Colonic mucosa (tissue), 4 donors: ENCODE data around the gene RTN4R. TPM values are rescaled to one million over a fixed set of nuclear protein-coding genes. Genes with fewer than 3 reads are reported as not detected.
"Not testable (repeated sequence)": the region's sequence is repeated elsewhere in the genome, so short reads cannot be mapped to it uniquely, and the experiment has no call there.

ENCODE experiments used
- DNase-seq: peaks from one replicate; pipeline ENCODE4 v3.0.0-alpha.2; 2020
- H3K27ac ChIP-seq: fragments of 200-600 bp; one replicate; pipeline ENCODE4 v1.8.0; 2021
- H3K27me3 ChIP-seq: fragments of 200-600 bp; one replicate; pipeline ENCODE4 v1.8.0; 2021
- H3K36me3 ChIP-seq: fragments of 200-600 bp; one replicate; pipeline ENCODE4 v1.8.0; 2021
- H3K4me1 ChIP-seq: fragments of 200-600 bp; one replicate; pipeline ENCODE4 v1.8.0; 2021; ENCODE audit warnings: mild to moderate bottlenecking
- H3K4me3 ChIP-seq: fragments of 200-600 bp; one replicate; pipeline ENCODE4 v1.8.0; 2021
- H3K9ac ChIP-seq, 2 donors: one replicate each; pipeline ENCODE4 v1.7.0; 2013; ENCODE audit warnings: control low read depth in 2 of 2, low read depth in 2 of 2, low read length in 2 of 2
- H3K9me3 ChIP-seq: fragments of 200-600 bp; one replicate; pipeline ENCODE4 v1.8.0; 2021
- intact Hi-C: fragments of 100-400 bp; cut with DNase I; formaldehyde crosslinking; loops from one replicate; pipeline ENCODE4 v1.14.1; 2022
- total RNA-seq, 2 donors: library from RNA; stranded (reverse); fragmentation: NEBNext Ultra II Directional in 1 of 2; extraction: Animal tissue kit (Norgen Biotek cat#: 25700) in 1 of 2; gene quantifications; one replicate each; pipeline ENCODE4 v1.2.1, GENCODE V29; 2021
- TF ChIP-seq, protein P1 (sequence below): fragments of 200-600 bp; IDR thresholded peaks from one replicate; pipeline ENCODE4 v1.8.0; 2022; ENCODE audit warnings: antibody characterized with exemption, mild to moderate bottlenecking
- donor health status: healthy.
- donor health status: DM: no; HTN: no; CAD: no.
- donor health status: DM: no; HTN: no; CAD: no.

The RTN4R gene
- total RNA-seq, 2 donors from 2014 or later: 6.1 to 8.5 TPM

DNA sequence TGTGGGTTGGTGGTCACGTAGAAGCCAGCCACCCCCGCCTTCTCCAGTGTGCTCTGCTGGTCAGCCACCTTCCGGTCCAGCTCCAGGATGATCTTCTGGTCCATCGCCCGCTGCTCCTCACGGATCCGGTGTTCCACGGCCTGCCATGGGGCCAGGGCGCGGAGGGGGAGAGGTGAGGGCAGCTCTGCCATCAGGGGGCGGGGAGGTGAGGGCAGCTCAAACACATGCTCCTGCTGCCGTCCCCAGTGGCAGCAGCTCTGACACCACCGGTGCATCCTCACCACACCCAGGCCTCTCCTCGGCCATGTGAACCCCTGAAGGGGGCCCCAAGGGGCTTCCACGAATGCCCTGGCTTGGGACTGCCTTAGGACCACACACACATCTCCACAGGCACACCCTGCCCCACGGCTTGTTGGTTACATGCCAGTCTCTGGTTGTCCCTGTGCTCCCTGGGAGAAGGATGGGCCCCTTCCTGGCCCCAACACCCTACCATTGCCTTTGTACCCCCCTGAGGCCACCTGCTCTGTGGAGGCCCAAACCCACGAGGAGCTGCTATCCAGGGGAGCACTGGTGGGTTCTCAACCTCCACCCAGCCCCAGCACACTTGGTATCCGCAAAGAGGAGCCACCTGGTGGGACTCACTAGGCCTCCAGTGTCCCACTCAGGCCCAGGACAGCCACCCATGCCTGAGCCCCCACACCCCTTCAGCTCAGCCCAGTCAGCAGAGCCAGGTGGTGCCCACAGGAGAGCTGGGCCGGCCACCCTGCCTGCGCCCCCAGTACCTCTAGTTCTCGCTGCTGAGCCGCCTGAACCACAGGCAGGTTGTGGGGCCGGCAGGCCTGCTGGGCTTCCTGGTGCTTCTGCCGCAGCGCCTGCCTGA, 47.5 kb upstream of the RTN4R start:
- H3K36me3 ChIP-seq: no peaks in the 10 kb centered on the region
- no peak overlapping the region for H3K4me3 ChIP-seq
- peak; percentile 14 for DNase-seq
- no peaks in the 10 kb centered on the region for H3K27me3 ChIP-seq
- no peak overlapping the region for H3K27ac ChIP-seq
- intact Hi-C loops: no loop called here
- peaks cover 5% of the 10 kb centered on the region for H3K4me1 ChIP-seq
- H3K9ac ChIP-seq: no peak overlapping the region
- no peaks in the 10 kb centered on the region for H3K9me3 ChIP-seq
- TF ChIP-seq, protein P1, sequence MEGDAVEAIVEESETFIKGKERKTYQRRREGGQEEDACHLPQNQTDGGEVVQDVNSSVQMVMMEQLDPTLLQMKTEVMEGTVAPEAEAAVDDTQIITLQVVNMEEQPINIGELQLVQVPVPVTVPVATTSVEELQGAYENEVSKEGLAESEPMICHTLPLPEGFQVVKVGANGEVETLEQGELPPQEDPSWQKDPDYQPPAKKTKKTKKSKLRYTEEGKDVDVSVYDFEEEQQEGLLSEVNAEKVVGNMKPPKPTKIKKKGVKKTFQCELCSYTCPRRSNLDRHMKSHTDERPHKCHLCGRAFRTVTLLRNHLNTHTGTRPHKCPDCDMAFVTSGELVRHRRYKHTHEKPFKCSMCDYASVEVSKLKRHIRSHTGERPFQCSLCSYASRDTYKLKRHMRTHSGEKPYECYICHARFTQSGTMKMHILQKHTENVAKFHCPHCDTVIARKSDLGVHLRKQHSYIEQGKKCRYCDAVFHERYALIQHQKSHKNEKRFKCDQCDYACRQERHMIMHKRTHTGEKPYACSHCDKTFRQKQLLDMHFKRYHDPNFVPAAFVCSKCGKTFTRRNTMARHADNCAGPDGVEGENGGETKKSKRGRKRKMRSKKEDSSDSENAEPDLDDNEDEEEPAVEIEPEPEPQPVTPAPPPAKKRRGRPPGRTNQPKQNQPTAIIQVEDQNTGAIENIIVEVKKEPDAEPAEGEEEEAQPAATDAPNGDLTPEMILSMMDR: no peak

DNA sequence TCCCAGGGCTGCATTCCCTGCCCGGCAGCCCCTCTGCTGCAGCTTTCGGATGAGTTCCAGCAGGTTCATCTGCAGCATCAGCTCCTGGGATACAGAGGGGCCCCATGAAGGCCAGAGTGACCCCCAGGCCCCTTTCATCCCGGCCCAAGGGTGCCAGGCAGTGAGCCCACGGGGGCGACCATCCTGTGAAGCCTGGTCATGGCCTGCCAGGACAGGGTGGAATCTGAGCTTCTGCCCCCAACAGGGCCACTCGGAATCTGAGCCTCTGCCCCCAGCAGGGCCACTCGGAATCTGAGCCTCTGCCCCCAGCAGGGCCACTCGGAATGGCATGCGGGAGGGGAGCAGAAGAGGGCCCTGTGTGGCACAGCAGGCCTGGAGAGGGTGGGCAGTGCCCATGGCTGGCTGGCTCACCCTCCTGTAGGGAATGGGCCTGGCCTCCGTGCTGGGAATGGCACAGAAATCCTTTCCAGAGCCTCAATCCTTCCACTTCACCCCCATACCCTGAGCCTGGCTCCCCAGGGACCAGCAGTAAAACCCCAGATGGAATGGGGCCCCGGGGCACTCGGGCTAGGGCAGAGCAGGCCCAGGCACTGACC, 46.7 kb upstream of the RTN4R start:
- peak; percentile 7 for DNase-seq

DNA sequence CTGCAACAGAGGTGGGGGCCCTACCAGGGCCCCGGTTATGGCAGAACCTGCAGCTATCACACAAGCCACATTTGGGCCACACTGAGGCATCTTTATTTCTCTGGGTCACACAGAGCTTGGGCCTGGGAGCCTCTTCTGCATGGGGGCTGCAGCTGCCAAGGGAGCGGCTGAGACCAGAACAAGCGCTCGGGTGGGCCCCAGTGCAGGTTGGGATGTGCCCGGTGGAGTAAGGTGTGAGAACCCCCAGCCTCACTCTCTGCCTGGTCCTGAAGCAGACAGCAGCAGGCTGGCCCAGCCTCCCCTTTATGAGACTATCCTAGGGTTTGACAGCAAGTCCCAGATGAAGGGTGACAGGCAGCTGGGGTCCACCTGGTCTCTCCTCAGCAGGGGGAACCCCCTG, 46.1 kb upstream of the RTN4R start:
- intact Hi-C loops, H3K4me1 ChIP-seq, DNase-seq, H3K4me3 ChIP-seq, H3K9ac ChIP-seq, H3K36me3 ChIP-seq, H3K27ac ChIP-seq, H3K27me3 ChIP-seq, H3K9me3 ChIP-seq: not testable (repeated sequence)

More for the DNA sequence above, 46.7 kb upstream of the RTN4R start:
- H3K4me3 ChIP-seq, H3K9ac ChIP-seq, H3K27ac ChIP-seq, intact Hi-C loops, H3K9me3 ChIP-seq, H3K4me1 ChIP-seq, H3K27me3 ChIP-seq, H3K36me3 ChIP-seq: not testable (repeated sequence)

DNA sequence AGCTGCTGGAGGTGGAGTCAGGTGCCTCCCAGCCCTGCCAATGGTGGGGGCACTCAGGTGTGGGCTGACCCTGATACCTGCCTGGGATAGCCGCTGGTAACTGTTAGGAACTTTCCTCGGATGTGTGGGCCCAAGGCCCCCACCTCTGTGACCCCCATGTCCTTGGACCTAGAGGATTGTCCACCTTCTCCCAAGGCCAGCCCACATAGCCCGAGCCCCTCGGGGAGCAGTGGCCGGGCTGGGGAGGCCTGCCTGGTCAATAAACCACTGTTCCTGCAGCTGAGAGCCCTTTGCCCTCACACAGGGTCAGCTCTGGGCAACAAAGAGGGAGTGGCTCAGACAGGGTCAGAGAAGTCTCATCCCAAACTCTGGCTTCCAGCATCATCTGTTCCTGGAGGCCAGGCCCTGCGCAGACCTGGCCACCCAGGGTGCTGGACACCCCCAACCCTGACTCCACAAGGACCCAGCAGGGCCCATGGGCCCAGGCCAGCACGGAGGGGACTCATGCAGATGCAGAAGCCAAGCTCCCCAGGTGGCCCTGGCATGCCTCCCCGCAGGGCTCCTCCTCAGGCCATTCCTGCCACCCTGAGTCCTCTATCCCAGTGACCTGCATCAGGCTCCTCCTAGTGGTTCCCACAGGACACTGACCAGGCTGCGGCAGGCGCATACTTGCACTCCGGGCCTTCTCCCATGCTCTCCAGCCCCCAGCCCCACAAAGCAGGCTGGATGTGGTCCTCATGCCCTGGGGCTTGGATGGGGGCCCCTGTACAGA, 45.4 kb upstream of the RTN4R start:
- H3K4me1 ChIP-seq, H3K9ac ChIP-seq, H3K9me3 ChIP-seq, intact Hi-C loops, H3K27me3 ChIP-seq, H3K4me3 ChIP-seq, H3K36me3 ChIP-seq, H3K27ac ChIP-seq: not testable (repeated sequence)
- peak; percentile 7 for DNase-seq

DNA sequence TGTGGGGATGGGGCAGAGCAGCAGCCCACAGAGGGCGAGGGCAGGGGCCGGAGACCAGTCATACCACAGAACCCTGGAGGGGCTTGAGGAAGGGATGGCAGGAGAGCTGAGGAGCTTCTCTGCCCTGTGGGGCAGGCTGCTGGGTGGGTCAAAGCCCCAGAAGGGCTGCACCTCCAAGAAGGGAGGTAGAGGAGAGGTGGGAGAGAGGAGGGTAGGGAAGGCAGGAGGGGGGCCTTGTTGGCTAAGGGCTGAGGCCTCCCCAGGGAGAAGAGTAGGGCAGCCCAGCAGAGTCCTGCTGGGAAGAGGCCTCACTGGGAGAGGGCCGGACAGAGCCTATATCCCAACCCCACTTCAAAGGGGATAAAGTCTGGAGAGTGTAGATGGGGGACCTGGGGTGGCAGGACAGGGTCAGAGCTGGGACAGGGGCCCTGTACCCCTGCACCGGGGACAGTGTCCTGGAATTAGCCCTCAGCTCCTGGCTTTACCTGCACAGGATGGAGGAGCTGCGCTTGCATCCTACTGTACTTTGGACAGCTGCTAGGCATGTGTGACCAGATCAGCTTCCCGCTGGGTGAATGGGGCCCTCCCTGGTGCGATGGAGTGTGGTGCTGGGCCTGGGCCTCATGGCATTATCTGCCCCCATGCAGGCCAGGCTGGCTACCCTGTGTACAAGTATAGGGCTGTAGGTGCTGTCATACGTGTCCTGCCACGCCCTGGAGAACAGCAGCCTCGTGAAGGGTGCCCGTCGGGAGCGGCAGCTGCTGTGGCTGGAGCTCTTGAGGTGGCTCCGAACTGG, 44.5 kb upstream of the RTN4R start:
- TF ChIP-seq, protein P1: no peak
- intact Hi-C loops: no loop called here
- Histone ChIP-seq H3K36me3 (no peaks in the 10 kb centered on the region), H3K9ac (no peak overlapping the region), H3K27me3 (no peaks in the 10 kb centered on the region), H3K27ac (no peak overlapping the region), H3K4me1 (no peaks in the 10 kb centered on the region), H3K4me3 (no peak overlapping the region), H3K9me3 (no peaks in the 10 kb centered on the region)
- peak; percentile 14 for DNase-seq

DNA sequence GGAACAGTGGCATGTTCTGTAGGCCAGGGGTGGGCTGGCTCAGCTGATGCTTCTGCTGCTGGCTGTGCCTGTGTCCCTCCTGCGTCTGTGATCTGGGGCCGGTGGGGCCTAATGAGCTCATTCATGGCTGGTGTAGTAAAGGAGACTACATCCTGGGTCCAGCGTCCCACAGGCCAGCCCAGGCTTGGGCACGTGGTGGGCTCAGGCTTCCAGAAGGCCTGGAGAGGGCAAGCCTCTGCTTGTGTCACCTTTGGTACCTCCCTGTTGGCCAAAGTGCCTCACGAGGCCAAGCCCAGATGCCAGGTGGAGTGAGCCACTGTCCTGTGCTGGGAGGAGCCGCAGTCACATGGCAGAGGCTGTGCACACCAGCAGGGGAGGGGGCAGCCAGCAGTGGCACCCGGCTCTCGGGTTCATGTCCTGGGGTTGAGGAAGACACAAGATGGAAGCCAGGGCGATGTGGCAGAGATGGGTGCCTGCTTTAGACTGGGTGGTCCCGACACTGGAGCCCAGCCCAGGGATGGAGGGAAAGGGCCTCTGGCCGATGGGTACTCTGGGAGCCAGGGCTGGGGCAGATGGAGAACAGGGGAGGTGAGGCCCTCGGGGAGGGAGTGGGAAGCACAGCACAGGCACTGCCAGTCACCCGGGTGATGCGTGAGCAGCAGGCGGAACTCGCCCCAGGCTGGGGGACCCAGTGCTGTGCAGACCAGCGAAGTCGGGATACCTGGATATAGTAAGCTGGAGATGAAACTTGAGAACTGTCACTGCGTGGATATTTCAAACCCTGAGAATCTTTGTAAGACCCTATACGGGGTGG, 43.3 kb upstream of the RTN4R start:
- H3K9ac ChIP-seq, H3K27ac ChIP-seq, H3K4me1 ChIP-seq, H3K36me3 ChIP-seq, H3K4me3 ChIP-seq, intact Hi-C loops, H3K9me3 ChIP-seq, H3K27me3 ChIP-seq, DNase-seq: not testable (repeated sequence)

DNA sequence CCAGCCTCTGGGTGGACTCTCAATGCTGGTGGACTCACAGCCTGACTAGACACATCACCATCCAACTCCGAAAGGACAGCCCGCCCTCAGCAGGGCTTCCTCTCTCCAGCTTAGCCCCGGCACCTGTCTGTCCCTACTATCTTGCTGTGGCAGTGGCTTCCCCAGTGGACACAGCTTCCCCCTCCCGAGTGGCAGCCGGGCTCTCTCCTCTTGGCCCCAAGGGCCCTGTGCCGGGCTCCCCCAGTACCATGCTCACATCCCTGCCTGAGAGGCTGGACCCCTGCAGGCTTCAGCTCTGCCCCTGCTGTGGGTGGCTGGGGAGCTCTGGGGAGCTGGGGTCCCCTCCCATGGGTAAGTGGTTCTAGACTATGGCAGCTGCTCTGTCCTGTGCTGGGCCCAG, 42.7 kb upstream of the RTN4R start:
- H3K4me3 ChIP-seq, intact Hi-C loops, H3K4me1 ChIP-seq, H3K9me3 ChIP-seq, H3K27me3 ChIP-seq, H3K9ac ChIP-seq, H3K36me3 ChIP-seq, H3K27ac ChIP-seq, DNase-seq: not testable (repeated sequence)

DNA sequence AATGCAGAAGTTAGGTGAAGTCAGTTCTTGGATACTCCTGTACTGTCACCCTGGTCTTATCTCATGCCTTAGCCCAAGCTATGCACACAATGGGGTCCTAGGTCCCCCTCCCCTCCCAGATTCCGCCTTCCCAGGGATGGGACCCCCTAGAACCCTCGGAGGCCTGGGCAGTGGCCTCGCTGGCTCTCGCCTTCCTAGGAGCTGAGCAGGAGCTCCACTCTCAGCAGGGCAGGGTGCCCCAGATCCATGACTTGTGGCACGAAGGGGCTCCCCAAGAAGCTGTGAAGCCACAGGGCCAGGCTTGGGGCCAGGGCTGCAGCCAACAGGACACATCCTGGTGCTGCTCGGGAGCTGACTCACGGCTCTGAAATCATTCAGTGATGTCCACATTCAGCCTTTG, 42.1 kb upstream of the RTN4R start:
- H3K4me1 ChIP-seq, H3K27me3 ChIP-seq, intact Hi-C loops, H3K9ac ChIP-seq, H3K27ac ChIP-seq, H3K36me3 ChIP-seq, H3K4me3 ChIP-seq, H3K9me3 ChIP-seq, DNase-seq: not testable (repeated sequence)

DNA sequence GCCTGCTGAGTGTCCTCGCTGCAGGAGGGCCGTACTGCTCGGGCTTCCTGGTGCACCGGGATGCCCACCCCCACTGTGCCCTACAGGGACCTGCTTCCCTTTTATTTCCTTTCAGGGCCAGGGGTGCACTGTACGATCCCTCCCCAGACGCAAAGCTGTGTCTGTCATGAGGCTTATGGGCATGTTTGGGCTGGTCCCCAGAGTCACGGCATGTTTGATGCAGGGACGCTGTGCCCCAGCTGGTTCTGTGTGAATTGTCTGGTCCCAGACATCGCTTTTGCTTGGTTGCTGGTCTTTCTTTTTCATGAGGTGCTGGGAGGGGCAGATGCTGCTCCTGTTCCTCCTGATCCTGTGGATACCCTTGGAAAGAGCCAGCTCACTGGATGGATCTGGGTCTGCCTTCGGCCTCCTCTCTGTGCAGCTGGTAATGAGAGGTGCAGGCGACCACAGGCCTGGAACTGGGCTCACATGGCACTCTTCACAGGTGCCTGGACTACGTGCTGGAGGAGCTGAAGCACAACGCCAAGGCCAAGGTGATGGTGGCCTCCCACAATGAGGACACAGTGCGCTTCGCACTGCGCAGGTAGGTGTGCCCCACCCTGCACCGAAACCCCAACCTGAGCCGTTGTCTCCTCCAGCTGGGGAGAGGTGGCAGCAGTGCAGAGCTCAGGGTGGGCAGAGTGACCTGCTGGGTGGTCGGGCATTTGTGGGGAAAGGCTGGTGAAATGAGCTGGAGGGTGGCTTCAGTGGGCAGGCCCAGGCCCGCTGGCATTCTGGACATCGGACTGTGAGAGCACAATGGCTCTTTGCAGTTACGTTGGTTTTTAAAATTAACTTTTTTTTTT, 40.9 kb upstream of the RTN4R start:
- DNase-seq, H3K27ac ChIP-seq, H3K36me3 ChIP-seq, H3K27me3 ChIP-seq, H3K4me3 ChIP-seq, H3K9me3 ChIP-seq, H3K9ac ChIP-seq, H3K4me1 ChIP-seq, intact Hi-C loops: not testable (repeated sequence)
